Vagina (tissue), 2 donors: ENCODE measurements around the gene PKD1L1.

ENCODE experiments used
- POLR2A ChIP-seq, 2 donors: fragments of 450-650 bp; IDR thresholded peaks; one replicate each; pipeline ENCODE4 v1.6.1; 2017; ENCODE audit warnings: antibody characterized with exemption in 2 of 2, mild to moderate bottlenecking in 2 of 2, moderate library complexity in 2 of 2
- POLR2AphosphoS5 ChIP-seq, 2 donors: sonication (generic); formaldehyde crosslinking; IDR thresholded peaks; one replicate each; pipeline ENCODE4 v1.9.0; 2017; ENCODE audit warnings: antibody characterized with exemption in 2 of 2, mild to moderate bottlenecking in 2 of 2, low read depth in 1 of 2; ENCODE audit not compliant: insufficient read depth in 1 of 2
- TF ChIP-seq, protein P1 (sequence below), 3 experiments: fragments of 450-650 bp in 2 of 3; fragments of 200-600 bp in 1 of 3; sonication (generic) in 1 of 3; IDR thresholded peaks; one replicate each; pipeline ENCODE4 v1.5.1; 2017 to 2019; ENCODE audit warnings: antibody characterized with exemption in 3 of 3, mild to moderate bottlenecking in 2 of 3, moderate library complexity in 2 of 3

DNA sequence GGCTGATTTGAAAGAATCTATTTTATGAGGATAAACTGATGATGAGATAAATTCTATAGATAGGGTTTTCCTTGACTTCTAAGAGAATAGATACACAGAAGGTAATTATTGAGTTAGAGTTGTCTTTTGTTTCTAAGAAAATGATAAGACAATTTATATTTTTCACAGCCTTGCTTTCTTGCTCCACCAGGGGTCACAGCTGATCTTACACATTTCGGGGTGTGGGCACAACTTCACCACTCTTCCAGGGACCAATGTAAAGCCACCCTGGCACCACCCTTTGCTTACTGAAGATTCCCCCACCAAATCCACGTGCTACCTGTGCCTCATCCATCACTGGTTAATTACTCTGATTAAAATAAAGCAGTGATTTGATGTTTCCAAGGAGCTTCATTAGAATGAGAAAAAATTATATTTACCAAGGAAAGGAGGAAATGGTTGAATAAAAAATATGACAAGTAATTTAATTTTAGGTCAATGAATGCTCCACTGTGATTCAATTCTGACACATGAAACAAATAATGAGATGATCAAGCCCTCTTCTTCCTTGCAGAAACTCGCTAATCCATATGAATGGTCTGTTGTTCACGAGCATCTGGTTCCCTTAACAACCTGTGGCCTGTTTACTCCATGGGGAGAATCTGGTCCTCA, 189.1 kb downstream of the PKD1L1 start:
- TF ChIP-seq, protein P1, sequence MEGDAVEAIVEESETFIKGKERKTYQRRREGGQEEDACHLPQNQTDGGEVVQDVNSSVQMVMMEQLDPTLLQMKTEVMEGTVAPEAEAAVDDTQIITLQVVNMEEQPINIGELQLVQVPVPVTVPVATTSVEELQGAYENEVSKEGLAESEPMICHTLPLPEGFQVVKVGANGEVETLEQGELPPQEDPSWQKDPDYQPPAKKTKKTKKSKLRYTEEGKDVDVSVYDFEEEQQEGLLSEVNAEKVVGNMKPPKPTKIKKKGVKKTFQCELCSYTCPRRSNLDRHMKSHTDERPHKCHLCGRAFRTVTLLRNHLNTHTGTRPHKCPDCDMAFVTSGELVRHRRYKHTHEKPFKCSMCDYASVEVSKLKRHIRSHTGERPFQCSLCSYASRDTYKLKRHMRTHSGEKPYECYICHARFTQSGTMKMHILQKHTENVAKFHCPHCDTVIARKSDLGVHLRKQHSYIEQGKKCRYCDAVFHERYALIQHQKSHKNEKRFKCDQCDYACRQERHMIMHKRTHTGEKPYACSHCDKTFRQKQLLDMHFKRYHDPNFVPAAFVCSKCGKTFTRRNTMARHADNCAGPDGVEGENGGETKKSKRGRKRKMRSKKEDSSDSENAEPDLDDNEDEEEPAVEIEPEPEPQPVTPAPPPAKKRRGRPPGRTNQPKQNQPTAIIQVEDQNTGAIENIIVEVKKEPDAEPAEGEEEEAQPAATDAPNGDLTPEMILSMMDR (IDR thresholded peaks at IDR 0.05) = no peak
- no peak for TF ChIP-seq POLR2A (IDR thresholded peaks at IDR 0.05)
- no peak for TF ChIP-seq POLR2AphosphoS5 (IDR thresholded peaks at IDR 0.05; ENCODE audit: insufficient read depth in 1 of 2, low read depth in 1 of 2)
